ENCODE results near the gene LDLRAD3.
"Not testable (repeated sequence)": the region's sequence is repeated elsewhere in the genome, so short reads cannot be mapped to it uniquely, and the experiment has no call there.

LDLRAD3 gene

DNA sequence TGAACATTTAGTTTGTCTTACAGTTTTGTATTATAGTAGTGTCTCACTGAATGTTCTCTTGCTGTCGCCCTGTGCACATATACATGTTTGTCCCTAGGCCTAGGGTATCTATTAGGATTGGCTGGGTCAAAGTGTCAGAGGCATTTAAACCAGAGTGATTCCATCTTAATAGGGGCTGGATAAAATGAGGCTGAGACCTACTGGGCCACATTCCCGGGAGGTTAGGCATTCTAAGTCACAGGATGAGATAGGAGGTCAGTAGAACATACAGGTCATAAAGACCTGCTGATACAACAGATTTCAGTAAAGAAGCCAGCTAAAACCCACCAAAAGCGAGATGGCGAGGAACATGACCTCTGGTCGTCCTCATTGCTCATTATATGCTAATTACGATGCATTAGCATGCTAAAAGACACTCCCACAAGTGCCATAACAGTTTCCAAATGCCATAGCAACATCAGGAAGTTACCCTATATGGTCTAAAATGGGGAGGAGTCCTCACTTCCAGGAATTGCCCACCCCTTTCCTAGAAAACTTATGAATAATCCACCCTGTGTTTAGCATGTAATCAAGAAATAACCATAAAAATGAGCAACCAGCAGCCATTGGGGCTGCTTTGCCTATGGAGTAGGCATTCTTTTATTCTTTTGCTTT, 82.6 kb downstream of the LDLRAD3 start:
- no peak for DNase-seq

DNA sequence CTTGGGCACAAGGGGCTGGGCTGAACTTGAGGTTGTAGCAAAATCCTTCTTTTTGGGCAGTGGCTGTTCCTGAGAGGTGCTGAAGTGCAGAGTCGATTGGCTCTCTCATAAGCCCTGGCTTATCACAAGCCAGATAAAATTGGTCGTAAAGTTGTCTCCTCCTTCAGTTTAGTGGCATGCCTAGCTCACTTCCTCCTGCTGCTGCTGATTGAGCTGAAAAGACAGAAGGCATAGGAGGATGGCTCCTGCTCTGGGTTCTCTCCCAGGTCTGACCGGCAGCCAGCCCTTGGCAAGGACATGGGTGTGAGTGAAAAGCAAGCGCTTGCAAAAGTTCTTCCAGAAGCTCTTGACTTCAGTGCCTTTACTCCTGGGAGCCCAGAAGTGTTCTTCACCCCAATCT, 83.9 kb downstream of the LDLRAD3 start:
- DNase-seq: no peak

DNA sequence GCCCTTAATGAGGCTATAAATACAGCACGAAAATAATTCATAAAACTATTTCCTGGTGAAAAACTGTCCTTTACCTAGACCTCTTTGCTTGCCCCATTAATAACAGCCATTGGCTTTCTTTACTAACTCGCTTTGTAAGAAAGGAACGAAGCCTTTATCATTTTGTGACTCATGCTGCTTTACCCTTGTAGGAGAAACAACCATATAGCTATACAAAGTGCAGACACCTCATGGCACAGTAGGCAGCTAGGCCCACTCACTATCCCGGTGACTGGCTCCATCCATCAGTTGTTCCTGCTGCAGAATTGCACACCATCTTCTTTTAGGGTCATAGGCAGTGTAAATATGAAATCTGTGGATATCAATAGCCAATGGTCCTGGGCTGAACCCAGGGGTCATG, 85.8 kb downstream of the LDLRAD3 start:
- no peak for DNase-seq

DNA sequence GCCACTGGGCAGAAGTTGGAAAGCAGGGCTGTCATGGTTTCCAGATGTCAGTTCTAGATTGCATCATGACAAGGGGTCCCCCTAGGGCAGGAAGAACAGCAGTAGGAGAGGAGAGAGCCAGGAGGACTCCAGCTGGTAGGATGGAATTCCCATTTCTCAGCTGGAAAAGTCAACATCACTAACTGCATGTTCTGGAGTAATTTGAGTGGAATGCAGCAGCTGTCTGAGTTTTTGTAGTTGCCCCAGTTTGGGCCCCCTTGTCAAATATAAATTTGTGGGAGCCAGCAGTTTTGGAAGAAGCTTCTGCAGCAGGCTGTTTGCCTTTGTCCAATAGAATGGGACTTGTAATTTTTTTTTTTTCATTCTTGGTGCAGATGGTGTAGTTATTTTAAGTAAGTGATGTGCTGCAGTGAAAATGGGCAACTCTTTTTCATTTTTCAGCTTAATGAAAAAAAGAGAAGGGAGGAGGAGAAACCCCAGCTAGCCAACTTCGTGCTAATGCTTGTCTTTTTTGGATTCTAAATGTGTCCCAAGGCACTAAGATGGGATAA, 86.9 kb downstream of the LDLRAD3 start:
- no peak for DNase-seq

DNA sequence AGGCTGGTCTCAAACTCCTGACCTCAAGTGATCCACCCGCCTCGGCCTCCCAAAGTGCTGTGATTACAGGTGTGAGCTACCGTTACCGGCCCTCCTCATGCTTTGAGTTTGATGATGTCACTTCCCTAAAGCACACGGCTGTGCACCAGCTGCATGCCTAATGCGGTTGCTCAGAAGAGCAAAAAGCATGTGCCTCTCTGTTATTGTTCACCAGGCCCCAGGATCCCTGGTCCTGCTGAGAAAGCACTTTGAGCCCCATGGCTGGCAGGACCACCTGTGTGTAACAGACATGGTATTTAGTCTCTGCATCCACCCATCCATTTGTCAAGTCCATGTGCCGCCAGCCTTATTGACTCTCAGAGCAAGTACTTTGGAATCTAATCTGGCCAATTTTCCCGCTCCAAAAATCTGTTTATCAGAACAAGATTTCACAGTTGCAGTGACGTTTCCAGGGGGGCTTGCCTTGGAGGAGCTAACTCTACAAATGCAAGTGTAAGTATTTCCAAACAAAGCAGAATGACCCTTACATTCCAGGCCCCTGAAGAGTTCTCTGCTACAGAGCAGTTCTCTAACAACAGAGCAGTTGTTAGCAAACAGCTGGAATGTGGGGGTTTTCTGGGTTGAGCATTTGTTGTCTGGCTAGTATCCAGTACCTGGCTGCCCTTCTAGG, 89.4 kb downstream of the LDLRAD3 start:
- no peak for DNase-seq

DNA sequence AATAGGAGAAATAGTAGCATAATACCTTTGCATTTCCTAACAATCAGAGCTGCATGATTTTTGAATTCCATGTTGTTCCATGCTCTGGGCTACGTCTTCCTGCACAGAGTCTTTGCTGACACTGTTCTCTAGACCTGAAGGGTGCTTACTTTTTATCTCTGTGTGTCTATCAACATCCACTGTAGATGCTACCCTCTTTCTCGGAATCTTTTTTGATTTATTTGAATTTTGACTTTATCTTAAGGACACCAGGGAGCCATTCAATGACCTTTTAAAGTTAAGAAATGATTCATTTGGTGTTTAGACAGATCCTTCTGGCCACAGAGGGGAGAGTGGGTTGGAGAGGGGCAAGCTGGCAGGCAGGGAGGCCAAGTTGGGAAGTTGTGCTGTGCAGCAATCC, 90.1 kb downstream of the LDLRAD3 start:
- no peak for DNase-seq

DNA sequence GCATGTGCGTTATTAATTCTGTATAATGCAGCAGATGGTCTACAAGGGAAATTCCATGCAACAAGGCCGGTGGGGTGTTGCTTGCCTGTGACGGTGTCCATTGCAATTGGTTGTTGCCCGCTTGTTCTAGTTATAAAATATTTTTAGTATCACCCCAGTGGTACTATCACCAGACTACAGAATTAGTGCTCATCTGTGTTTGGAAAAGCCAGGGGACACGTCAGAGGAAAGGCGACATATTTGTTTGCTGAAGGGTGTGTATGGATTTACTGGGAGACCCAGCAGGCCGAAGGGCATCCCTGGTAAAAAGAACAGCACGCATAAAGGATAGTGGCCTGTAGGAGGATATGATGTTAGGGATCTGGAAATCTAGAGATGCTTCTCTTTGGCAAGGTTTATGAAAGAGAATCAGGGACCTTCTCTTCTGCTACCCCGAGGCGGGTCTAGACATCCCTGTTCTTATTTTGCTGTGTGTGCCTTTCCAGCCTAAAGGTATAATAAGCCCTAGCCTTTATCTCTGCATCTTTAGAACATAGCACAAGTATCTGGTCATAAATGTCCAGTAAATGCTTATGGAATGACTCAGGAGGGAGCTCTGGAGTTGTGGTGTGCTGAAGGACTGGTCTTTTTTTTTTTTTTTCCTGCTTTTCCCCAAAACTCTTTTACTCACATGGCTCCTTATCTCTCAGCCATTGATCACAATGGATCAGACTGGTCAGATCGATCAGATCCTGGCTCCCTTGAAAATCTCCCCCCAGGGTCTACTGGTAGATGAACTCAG, 90.9 kb downstream of the LDLRAD3 start:
- no peak for DNase-seq

DNA sequence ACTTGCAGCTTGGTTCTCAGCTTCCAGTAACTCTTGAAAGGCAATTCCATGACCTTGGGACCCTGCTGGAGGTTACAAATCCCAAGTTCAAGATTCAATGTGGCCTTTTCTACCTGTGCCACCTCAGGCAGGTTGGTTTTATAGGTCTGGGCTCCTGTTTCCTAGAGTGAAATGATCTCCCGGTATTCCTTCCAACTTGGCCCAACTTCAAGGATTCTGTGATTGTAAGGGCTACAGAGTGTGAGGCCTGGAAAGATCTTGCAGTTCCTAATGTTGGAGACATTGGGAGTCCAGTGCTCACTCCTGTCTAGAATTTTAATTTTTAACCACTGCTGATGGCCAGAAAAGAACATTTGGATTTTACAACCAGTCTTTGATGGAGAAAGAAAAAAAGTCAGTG, 91.6 kb downstream of the LDLRAD3 start:
- DNase-seq: no peak

DNA sequence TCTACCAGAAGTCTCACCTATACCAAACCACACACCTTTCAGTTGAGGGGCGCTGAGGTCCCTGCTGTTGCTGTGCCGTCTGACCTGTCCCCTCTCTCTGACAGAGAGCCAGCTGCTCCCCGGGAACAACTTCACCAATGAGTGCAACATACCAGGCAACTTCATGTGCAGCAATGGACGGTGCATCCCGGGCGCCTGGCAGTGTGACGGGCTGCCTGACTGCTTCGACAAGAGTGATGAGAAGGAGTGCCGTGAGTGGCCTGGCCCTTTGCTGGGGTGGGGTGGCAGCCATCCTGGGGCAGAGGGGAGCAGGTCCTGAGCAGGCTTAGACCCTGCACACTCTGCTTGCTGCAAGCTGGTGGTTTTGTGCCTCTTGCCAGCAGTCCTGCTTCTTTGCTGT, 92.1 kb downstream of the LDLRAD3 start:
- DNase-seq: no peak

DNA sequence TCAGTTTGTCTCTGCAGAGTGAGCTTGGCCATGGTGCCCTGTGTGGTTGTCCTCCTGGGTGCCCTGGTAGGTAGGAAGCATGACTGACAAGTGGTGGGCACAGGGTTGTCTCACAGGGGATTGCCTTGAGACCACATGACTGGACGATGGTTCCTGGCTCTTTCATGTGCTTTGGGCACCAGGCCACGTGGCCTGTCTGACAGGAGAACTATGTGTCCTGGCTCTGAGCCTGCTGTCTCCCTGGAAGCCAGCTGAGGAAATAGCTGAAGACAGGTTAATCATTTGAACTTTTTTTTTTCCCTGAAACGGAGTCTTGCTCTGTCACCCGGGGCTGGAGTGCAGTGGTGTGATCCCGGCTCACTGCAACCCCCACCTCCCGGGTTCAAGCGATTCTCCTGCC, 93.2 kb downstream of the LDLRAD3 start:
- DNase-seq: no peak

DNA sequence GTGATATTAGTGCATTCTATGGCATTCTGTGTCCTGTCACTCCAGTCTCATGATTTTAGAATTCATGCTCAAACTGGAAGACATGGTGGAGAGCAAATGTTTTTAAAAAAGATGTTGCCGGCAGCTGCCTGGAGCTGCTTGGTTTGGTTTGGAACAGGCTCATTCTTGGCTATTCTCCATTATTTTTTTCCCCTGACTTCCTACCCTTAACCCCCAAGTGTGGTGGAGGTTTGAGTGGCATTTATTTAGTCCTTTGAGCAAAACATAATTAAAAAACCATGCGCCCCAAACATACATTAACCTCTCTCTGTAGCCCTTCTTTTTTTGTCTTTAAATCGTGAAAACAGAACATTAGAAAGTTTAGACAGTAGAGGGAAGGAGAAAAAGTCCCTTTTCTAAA, 94.7 kb downstream of the LDLRAD3 start:
- no peak for DNase-seq

DNA sequence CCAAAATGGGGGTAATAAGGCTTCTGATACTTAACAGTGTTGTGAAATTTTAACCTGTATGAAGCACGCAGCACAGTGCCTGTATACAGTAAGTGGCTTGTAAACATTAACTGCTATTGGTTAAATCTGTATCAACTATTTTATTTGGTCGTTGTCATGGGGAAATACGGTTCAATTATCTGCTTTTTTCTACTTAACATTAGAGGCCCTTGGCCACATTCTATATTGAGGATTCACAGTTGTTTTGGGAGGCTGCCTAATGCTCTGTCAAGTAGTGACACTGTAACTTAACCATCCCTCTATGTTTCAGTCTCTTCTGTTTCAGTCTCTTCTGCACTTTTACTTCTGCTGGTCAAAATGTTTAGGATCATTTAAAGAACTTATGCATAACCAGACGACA, 95.6 kb downstream of the LDLRAD3 start:
- no peak for DNase-seq

DNA sequence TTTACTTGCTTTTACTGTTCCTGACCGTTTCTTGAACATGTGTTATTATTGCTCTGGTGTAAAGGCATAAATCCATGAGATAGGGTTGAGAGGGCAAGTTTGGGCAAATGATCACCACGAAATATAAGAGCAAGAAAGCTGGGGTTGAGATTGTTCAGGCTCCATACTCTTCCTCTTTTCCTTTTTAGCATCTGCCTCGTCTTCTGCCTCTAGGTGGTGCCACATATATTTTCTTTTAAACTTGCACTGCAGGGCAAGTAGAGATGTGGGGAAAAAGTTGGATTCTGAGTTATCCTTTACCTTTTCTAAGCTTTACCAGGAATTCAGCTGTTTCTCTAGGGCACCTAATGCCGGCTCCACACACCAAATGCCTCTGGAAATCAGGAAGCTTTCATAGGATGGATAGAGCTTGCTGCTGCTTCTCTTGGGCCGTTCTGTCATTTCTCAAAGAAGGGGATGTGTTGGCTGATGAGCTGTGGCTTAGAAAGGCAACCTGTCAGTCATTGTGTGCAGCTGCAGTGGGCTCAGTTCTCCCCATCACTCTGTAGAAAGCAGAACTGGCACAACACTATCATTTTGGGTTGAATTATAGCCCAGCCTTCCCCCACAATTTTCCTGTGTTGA, 98.2 kb downstream of the LDLRAD3 start:
- no peak for DNase-seq

DNA sequence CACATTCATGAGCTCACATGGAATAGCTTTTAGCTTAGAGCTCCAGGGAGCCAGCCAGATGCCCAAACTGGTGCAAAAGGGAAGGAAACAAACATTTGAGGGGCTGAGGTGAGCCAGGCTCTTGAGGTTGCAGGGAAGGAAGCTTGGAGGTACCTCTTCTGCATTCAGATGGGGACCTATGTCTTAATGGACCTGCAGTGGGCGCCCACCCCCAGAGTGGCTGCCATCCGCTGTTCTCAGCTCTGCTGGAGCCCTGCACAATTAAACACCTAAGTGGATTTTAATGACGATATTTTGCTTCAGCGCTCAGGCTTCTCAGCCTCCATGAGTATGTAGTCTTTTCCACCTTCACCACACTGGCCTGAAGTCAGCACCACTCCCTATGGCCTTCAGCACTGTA, 100.8 kb downstream of the LDLRAD3 start:
- DNase-seq: no peak

DNA sequence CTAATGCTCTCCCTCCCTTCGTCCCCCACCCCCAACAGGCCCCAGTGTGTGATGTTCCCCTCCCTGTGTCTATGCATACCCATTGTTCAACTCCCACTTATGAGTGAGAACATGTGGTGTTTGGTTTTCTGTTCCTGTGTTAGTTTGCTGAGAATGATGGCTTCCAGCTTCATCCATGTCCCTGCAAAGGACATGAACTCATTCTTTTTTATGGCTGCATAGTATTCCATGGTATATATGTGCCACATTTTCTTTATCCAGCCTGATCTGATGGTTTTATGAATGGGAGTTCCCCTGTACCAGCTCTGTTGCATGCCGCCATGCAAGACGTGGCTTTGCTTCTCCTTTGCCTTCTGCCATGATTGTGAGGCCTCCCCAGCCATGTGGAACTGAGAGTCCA, 102.1 kb downstream of the LDLRAD3 start:
- DNase-seq: not testable (repeated sequence)

DNA sequence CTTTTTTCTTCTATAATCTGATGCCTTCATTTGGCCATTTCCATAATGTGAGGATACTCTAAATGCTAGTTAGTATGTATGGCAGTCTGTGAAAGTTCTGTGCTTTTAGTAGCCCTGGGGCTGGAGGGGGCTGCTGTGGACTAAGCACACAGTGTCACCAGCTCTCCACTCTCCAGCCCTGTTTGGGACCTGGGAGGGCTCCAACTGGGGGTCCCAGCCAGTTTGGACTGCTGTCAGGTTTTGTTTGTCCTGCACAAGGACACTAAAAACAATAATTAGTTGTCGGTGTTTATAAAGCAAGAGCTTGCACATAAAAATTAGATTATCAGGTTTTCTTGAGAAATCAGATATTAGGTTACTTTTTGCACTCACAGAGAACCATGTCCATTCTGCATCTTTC, 103.1 kb downstream of the LDLRAD3 start:
- no peak for DNase-seq

DNA sequence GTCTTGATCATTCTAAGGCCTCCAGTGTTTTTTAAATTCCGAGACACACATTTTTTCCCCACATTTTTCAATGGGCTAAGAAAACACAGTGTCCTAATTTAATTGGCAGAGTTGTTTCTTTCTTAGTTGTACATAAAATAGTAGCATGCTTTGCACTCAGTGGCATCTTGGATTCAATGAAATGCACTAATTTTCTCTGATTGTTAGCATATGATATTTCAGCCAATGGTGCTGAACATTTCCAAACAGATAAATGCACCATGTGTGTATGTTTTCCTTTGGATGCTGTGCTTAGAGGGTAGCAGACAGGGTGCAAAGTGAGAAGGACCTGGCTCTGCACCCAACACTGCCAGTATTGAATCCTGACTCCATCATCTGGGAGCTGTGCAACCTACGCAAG, 103.5 kb downstream of the LDLRAD3 start:
- no peak for DNase-seq

DNA sequence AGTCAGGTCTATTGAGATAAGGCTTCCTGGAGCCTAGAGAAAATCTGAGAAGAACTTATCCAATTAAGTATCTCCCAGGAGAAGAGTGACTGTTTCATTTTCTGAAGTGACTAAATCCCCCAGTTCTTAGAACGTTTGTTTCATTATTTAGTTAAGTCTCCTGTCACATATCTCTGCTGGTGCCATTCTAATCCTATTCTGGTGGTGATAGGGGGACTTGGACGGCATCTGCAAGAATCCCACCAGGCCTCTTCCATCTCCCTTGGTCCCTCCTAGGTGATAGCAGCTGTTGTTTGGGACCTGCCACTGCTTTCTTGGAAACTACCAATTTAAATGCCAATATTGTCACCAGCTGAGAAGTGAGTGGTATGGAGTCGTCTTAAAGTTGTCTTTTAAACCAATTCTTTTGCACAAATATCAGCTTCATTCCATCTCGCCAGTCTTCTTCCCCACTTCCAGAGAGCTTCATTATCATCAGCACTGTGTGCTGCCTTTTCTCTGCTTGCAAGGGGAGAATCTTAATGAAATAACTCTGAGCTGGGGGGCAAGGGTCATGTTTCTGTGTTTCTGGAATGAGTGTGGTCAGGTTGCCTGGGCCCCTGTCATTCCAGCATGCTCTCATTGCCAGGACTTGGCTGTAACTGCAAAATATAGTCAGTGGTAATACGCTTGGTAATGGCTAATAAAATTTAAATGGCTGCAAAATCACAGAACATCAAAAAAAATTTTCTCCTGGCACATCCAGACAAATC, 104.8 kb downstream of the LDLRAD3 start:
- DNase-seq: no peak

DNA sequence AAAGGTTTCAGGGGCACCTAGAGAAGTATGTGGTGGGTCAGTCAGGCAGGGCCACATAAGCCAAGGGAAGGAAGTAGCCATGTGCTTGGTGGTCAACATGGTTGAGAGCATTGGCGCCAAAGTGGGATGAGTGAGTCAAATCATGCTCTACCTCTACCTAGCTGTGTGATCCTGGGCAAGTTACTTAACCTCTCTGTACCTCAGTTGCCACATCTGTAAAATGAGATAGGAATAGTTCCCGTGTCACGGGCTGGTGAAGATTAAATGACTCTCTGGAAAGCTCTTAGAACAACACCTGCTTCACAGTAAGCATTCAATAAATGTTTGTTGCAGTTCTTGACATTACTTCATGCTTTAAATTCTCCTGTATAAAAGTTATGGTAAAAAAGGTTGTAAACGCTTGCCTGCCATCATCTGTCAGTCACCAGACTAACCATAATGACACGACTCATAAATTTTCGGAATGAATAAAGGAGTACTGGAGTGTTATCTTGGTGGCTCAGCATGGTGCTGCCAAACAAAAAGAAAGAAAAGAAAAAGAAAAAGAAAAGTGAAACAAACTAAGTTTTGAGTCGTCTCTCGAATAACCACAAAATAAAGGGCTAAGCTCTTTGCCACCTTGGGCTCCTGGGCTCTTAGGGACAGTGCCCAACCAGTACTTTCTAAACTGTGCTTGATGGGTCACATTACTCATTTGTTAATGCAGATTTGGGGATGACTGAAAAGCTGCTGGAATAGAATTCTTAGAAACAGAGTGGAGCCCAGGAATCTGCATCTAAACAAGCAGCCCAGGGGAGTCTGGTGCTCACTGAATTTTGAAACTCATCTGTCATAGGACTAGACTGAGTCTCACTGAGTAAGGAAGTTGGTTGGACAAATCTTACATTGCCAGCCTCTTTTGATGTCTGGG, 107.6 kb downstream of the LDLRAD3 start:
- no peak for DNase-seq

DNA sequence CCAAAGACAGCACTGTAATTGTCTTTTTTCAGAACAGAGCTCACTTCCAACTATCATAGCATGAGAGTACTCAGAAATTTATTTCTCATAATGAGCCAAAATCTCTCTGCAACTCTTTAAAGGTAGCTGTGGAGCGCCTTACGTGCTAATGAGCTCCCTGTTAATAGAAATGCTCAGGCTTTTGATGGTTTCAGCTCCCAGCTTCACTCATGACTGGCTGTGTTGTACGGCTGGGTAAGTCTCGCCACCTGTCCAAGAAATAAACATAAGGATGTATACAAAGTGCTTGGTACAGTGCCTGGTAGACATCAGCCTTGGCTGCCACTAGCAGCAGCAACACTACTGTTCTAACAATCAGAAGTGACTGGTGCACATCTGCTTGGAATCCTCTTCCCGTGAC, 109.4 kb downstream of the LDLRAD3 start:
- no peak for DNase-seq

DNA sequence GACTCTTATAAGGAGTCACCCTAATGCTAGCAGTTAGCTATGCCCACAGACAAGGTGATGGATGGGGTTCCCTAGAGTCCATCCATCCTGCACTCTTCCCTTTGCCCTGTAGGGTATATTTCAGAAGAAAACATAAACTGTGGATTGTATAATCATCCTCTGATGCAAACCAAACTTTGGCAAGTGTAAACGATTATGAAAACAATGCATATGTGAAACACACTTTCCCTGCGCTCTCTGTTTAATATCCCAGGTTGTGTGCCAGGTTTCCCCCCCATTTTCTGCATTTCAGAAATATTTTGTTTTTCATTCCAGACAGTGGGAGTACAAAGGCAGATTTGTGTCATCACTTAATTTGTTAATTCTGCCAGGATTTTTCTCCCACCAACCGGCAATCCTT, 110.0 kb downstream of the LDLRAD3 start:
- DNase-seq: no peak

DNA sequence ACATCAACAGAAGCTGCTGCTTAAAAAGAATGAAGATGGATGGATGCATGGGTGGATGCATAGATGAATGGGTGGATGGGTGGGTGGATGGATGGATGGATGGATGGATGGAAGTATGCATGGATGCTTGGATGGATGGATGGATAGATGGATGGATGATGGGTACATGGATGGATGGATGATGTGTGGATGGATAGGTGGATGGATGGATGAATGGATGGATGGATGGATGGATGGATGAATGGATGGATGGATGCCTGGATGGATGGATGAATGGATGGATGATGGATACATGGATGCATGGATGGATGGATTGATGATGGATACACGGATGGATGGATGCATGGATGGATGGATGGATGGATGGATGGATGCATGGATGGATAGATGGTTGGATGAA, 110.8 kb downstream of the LDLRAD3 start:
- no peak for DNase-seq

All from activated T-cell treated with anti-CD3 and anti-CD28 coated beads for 4 hours (primary cell).